K562 (cell line): ENCODE results near the gene KLHDC7B. TPM values are rescaled to one million over a fixed set of nuclear protein-coding genes. Genes with fewer than 3 reads are reported as not detected.
A peak's percentile ranks its signal among the peaks of the same experiment; 100 is the strongest.

Source experiments
- ATAC-seq: fragments of 200-7000 bp; cut with Tn5 transposase; 3 replicates; pipeline ENCODE4 v1.9.1; 2020; ENCODE audit warnings: moderate library complexity
- BruUV-seq: library from RNA; stranded (reverse); fragments of 400-500 nt; replicated peaks from 2 replicates; lab custom pipeline; 2021; lab: Mats Ljungman, UMichigan
- CTCF ChIA-PET: fragments of 300-600 bp; formaldehyde crosslinking; extraction: SDS; loops from one replicate; lab custom pipeline; 2021; ENCODE audit warnings: low intra/inter-chr PET ratio; lab: Yijun Ruan, JAX
- POLR2A ChIA-PET: fragments of 300-600, 350-650 bp; sonication (Branson Sonifier 250); formaldehyde crosslinking; extraction: SDS; loops from one replicate; lab custom pipeline; 2021; ENCODE audit warnings: antibody characterized with exemption, inconsistent platforms; lab: Yijun Ruan, JAX
- DNase-seq, 4 experiments: peaks; one replicate each; pipeline versions ENCODE4 v3.0.0 to v3.0.0-alpha.2; 2011 to 2018; ENCODE audit warnings: low spot score in 3 of 4, mixed read lengths in 3 of 4; ENCODE audit errors: extremely low read depth in 1 of 4
- FAIRE-seq: peaks from 2 replicates; lab custom pipeline; 2011; peaks lifted over from hg19 to GRCh38; lab: Jason Lieb, UNC
- H2AFZ ChIP-seq: 2 replicates; pipeline ENCODE4 v1.6.0; 2011; ENCODE audit warnings: low read depth, low read length, control low read depth, inconsistent platforms
- H3K27ac ChIP-seq: fragments of 200-600 bp; 3 replicates; pipeline ENCODE4 v1.8.0; 2011; ENCODE audit warnings: low read depth, mild to moderate bottlenecking, control low read depth, inconsistent platforms, low read length, moderate library complexity, mixed read lengths; ENCODE audit errors: extremely low read depth
- H3K27me3 ChIP-seq, 2 experiments: fragments of 300-600 bp in 1 of 2; 2 replicates in 1 of 2; 3 replicates in 1 of 2; pipeline versions ENCODE4 v1.6.0 to v1.8.0; 2011; ENCODE audit warnings: inconsistent platforms in 2 of 2, low read length in 2 of 2, mild to moderate bottlenecking in 1 of 2, mixed read lengths in 1 of 2, moderate library complexity in 1 of 2; ENCODE audit not compliant: control insufficient read depth in 2 of 2, insufficient read depth in 2 of 2
- H3K36me3 ChIP-seq: fragments of 300-600 bp; 3 replicates; pipeline ENCODE4 v1.8.0; 2011; ENCODE audit warnings: mild to moderate bottlenecking, low read length, inconsistent platforms; ENCODE audit not compliant: control insufficient read depth, insufficient read depth
- H3K4me1 ChIP-seq, 2 experiments: fragments of 200-600 bp in 1 of 2; replicated peaks in 1 of 2; 2 replicates in 1 of 2; 3 replicates in 1 of 2; pipeline versions ENCODE4 v1.5.1 to v1.8.0; 2011; ENCODE audit warnings: inconsistent platforms in 2 of 2, low read length in 2 of 2, mild to moderate bottlenecking in 1 of 2, mixed read lengths in 1 of 2, moderate library complexity in 1 of 2; ENCODE audit not compliant: control insufficient read depth in 2 of 2, insufficient read depth in 2 of 2
- H3K4me2 ChIP-seq: 2 replicates; pipeline ENCODE4 v1.6.1; 2011; ENCODE audit warnings: low read length, control low read depth, inconsistent platforms, mixed read lengths; ENCODE audit not compliant: insufficient read depth
- H3K4me3 ChIP-seq: fragments of 200-600 bp; sonication (generic), shearing (Covaris generic); 2 replicates; pipeline ENCODE4 v1.5.1; 2016; ENCODE audit warnings: control low read depth, inconsistent platforms
- H3K79me2 ChIP-seq: fragments of 200-600 bp; 3 replicates; pipeline ENCODE4 v1.8.0; 2011; ENCODE audit warnings: low read length, inconsistent platforms; ENCODE audit not compliant: control insufficient read depth, insufficient read depth
- H3K9ac ChIP-seq, 2 experiments: 2 replicates each; pipeline versions ENCODE4 v1.6.0 to v1.6.1; 2011; ENCODE audit warnings: low read depth in 2 of 2, low read length in 2 of 2, control low read depth in 1 of 2, inconsistent platforms in 1 of 2, mild to moderate bottlenecking in 1 of 2, mixed read lengths in 1 of 2; ENCODE audit not compliant: insufficient read depth in 1 of 2
- H3K9me1 ChIP-seq: one replicate; pipeline ENCODE4 v1.6.0; 2011; ENCODE audit warnings: inconsistent platforms, mild to moderate bottlenecking, low read length, moderate library complexity; ENCODE audit not compliant: control insufficient read depth, insufficient read depth
- H3K9me3 ChIP-seq: replicated peaks from 2 replicates; pipeline ENCODE4 v1.5.1; 2011; ENCODE audit warnings: low read depth, low read length, inconsistent platforms; ENCODE audit not compliant: control insufficient read depth, insufficient read depth
- H4K20me1 ChIP-seq: replicated peaks from 2 replicates; pipeline ENCODE4 v1.6.1; 2011; ENCODE audit warnings: low read length, inconsistent platforms, mixed read lengths; ENCODE audit not compliant: control insufficient read depth, insufficient read depth
- EGR1 ChIP-seq: fragments of 450-650 bp; conservative IDR thresholded peaks from 2 replicates; pipeline ENCODE4 v1.6.1; 2017; ENCODE audit warnings: mild to moderate bottlenecking
- KHSRP ChIP-seq: fragments of 450-650 bp; IDR thresholded peaks from 2 replicates; pipeline ENCODE4 v1.6.1; 2017
- L3MBTL2 ChIP-seq: fragments of 450-650 bp; IDR thresholded peaks from 2 replicates; pipeline ENCODE4 v1.6.1; 2016; ENCODE audit warnings: mild to moderate bottlenecking, moderate library complexity
- RBFOX2 ChIP-seq: fragments of 200-400 bp; formaldehyde crosslinking; IDR thresholded peaks from 2 replicates; pipeline ENCODE4 v1.6.1; 2017; ENCODE audit warnings: low read depth, mild to moderate bottlenecking, low read length, moderate library complexity
- RUNX1 ChIP-seq: sonication (generic); IDR thresholded peaks from 2 replicates; pipeline ENCODE4 v1.6.1; 2016; ENCODE audit warnings: antibody characterized with exemption, low read depth
- WGBS: fragments of 100-300 bp; shearing (Covaris generic); methylation state at CpG from one replicate; pipeline ENCODE4 v1.1.6; 2016; ENCODE audit warnings: low coverage, mixed read lengths; ENCODE audit not compliant: insufficient coverage; ENCODE audit errors: missing lambda C conversion rate; 5-methylcytosine and 5-hydroxymethylcytosine counted together
- in situ Hi-C: fragments of 300-500 bp; cut with MboI; formaldehyde crosslinking; loops from 4 replicates; pipeline ENCODE4 v1.15.0; 2018; ENCODE audit warnings: inconsistent platforms, mixed read lengths
- intact Hi-C: fragments of 100-400 bp; cut with micrococcal nuclease; formaldehyde crosslinking; loops from 2 replicates; pipeline ENCODE4 v1.14.2; 2022
- polyA plus RNA-seq, 8 experiments: library from polyadenylated mRNA; depleted of rRNA in 4 of 8; stranded (reverse) in 5 of 8; unstranded in 3 of 8; fragments of >200 nt; fragmentation: Nextera tagmentation in 2 of 8; fragmentation: Illumina TruSeq in 1 of 8; extraction: Ambion mirVana in 2 of 8; extraction: Trizol in 1 of 8; gene quantifications; 2 replicates each; pipeline versions ENCODE4 v1.2.1 to v1.2.3, GENCODE V29; 2011 to 2014; ENCODE audit warnings: inconsistent platforms in 1 of 8, missing spikeins in 1 of 8
- total RNA-seq, 7 experiments: library from RNA; depleted of rRNA in 6 of 7; stranded (reverse); fragments of >200 nt in 6 of 7; fragmentation: Illumina TruSeq in 2 of 7; extraction: Trizol in 2 of 7; gene quantifications; 2 replicates each; pipeline versions ENCODE4 v1.2.1 to v1.2.3, GENCODE V29; 2011 to 2021; ENCODE audit warnings: low replicate concordance in 1 of 7
- TF ChIP-seq, protein P1 (sequence below): fragments of 450-650 bp; IDR thresholded peaks from 2 replicates; pipeline ENCODE4 v1.6.1; 2016; ENCODE audit warnings: mild to moderate bottlenecking, moderate library complexity

KLHDC7B gene
- total and polyA plus RNA-seq, 9 of the 15 experiments (the other 6 are each of a cell fraction or from before 2014, with no cell fraction given) = 0.04 to 0.22 (median 0.05) TPM; not detected in 4

DNA sequence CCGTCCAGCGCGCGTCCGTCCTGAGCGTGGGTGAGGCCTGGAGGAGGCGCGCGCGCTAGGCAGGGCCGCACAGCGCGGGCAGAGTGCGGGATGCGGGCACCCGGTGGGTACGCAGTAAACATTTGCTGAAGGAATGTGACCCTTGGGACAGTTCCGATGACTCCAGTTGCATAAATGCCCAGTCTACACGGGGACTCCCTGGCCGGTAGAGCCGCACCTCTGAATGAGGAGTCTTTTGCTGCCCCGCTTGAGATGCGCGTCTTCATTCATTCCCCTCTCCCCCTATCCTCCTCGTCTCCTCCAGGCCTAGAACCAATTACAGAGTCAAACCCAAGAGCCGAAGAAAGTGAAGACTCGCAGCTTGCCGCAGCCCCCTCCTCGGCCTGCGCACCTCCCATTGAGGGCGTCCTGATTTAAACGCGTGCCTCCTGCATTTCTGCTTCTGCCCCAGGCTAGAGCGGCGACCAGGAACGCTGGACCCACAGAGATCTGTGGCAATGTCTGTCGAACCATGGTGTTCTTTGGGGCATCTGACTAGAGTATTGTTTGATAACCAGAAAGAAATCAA lies 37.7 kb downstream of the KLHDC7B start:
- Histone ChIP-seq H3K9me3 (no peaks in the 10 kb centered on the region), H3K9me1 (no peaks in the 10 kb centered on the region), H3K79me2 (peaks cover 6% of the 10 kb centered on the region; the same call in 2 of the 3 replicates), H3K36me3 (no peaks in the 10 kb centered on the region; the same call in 2 of the 3 replicates), H3K4me3 (peak overlapping the region; percentile 77), H3K4me1 (peaks cover 15 to 23% of the 10 kb centered on the region in 2 experiments; a peak in 4 of 5 replicates), H3K27me3 (no peaks in the 10 kb centered on the region), H3K4me2 (peak overlapping the region; percentile 88), H3K27ac (peak overlapping the region; percentile 48; the same call in 2 of the 3 replicates), H3K9ac (peak overlapping the region; percentile 56 to 88; a peak in 3 of 4 replicates), H2AFZ (peak overlapping the region; percentile 77), H4K20me1 (no peaks in the 10 kb centered on the region)
- intact Hi-C loops (no loop called here), in situ Hi-C loops (no loop called here)
- FAIRE-seq = no peak
- CTCF ChIA-PET = interaction anchor here (0.7 kb wide), 1 partner anchor 71 kb away, joined by 3 read pairs; no protein-coding TSS in a partner anchor
- whole genome bisulfite sequencing = 7% methylated on average over 20 of the region's 37 CpGs
- ATAC-seq = peak; percentile 28
- BruUV-seq = TSS peak; percentile 87
- TF ChIP-seq, protein P1, sequence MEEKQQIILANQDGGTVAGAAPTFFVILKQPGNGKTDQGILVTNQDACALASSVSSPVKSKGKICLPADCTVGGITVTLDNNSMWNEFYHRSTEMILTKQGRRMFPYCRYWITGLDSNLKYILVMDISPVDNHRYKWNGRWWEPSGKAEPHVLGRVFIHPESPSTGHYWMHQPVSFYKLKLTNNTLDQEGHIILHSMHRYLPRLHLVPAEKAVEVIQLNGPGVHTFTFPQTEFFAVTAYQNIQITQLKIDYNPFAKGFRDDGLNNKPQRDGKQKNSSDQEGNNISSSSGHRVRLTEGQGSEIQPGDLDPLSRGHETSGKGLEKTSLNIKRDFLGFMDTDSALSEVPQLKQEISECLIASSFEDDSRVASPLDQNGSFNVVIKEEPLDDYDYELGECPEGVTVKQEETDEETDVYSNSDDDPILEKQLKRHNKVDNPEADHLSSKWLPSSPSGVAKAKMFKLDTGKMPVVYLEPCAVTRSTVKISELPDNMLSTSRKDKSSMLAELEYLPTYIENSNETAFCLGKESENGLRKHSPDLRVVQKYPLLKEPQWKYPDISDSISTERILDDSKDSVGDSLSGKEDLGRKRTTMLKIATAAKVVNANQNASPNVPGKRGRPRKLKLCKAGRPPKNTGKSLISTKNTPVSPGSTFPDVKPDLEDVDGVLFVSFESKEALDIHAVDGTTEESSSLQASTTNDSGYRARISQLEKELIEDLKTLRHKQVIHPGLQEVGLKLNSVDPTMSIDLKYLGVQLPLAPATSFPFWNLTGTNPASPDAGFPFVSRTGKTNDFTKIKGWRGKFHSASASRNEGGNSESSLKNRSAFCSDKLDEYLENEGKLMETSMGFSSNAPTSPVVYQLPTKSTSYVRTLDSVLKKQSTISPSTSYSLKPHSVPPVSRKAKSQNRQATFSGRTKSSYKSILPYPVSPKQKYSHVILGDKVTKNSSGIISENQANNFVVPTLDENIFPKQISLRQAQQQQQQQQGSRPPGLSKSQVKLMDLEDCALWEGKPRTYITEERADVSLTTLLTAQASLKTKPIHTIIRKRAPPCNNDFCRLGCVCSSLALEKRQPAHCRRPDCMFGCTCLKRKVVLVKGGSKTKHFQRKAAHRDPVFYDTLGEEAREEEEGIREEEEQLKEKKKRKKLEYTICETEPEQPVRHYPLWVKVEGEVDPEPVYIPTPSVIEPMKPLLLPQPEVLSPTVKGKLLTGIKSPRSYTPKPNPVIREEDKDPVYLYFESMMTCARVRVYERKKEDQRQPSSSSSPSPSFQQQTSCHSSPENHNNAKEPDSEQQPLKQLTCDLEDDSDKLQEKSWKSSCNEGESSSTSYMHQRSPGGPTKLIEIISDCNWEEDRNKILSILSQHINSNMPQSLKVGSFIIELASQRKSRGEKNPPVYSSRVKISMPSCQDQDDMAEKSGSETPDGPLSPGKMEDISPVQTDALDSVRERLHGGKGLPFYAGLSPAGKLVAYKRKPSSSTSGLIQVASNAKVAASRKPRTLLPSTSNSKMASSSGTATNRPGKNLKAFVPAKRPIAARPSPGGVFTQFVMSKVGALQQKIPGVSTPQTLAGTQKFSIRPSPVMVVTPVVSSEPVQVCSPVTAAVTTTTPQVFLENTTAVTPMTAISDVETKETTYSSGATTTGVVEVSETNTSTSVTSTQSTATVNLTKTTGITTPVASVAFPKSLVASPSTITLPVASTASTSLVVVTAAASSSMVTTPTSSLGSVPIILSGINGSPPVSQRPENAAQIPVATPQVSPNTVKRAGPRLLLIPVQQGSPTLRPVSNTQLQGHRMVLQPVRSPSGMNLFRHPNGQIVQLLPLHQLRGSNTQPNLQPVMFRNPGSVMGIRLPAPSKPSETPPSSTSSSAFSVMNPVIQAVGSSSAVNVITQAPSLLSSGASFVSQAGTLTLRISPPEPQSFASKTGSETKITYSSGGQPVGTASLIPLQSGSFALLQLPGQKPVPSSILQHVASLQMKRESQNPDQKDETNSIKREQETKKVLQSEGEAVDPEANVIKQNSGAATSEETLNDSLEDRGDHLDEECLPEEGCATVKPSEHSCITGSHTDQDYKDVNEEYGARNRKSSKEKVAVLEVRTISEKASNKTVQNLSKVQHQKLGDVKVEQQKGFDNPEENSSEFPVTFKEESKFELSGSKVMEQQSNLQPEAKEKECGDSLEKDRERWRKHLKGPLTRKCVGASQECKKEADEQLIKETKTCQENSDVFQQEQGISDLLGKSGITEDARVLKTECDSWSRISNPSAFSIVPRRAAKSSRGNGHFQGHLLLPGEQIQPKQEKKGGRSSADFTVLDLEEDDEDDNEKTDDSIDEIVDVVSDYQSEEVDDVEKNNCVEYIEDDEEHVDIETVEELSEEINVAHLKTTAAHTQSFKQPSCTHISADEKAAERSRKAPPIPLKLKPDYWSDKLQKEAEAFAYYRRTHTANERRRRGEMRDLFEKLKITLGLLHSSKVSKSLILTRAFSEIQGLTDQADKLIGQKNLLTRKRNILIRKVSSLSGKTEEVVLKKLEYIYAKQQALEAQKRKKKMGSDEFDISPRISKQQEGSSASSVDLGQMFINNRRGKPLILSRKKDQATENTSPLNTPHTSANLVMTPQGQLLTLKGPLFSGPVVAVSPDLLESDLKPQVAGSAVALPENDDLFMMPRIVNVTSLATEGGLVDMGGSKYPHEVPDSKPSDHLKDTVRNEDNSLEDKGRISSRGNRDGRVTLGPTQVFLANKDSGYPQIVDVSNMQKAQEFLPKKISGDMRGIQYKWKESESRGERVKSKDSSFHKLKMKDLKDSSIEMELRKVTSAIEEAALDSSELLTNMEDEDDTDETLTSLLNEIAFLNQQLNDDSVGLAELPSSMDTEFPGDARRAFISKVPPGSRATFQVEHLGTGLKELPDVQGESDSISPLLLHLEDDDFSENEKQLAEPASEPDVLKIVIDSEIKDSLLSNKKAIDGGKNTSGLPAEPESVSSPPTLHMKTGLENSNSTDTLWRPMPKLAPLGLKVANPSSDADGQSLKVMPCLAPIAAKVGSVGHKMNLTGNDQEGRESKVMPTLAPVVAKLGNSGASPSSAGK = peak; percentile 8; the same call in 1 of the 2 replicates
- TF ChIP-seq KHSRP = no peak
- TF ChIP-seq RBFOX2 = 0 out of 2 replicates have a peak, but pooled peaks have one; percentile 1
- TF ChIP-seq L3MBTL2 = peak; percentile 4; the same call in 1 of the 2 replicates
- 0 out of 2 replicates have a peak, but pooled peaks have one; percentile 42 for TF ChIP-seq EGR1
- TF ChIP-seq RUNX1 = no peak
- no peak for DNase-seq
- POLR2A ChIA-PET = interaction anchor here (0.5 to 1.6 kb wide), 4 partner anchors 10 to 243 kb away, joined by 3 to 4 read pairs (median 4); partner anchors contain the start of gene SCO2
